H9 (cell line): Measurements from ENCODE around the gene SEPTIN3. TPM values are rescaled to one million over a fixed set of nuclear protein-coding genes. Genes with fewer than 3 reads are reported as not detected.

Experiments used
- DNase-seq: peaks from one replicate; pipeline ENCODE4 v3.0.0-alpha.2; 2017
- H2AFZ ChIP-seq: one replicate; pipeline ENCODE4 v1.6.1; 2013; ENCODE audit warnings: mild to moderate bottlenecking, low read length, control low read depth, moderate library complexity
- H2AK5ac ChIP-seq: 2 replicates; pipeline ENCODE4 v1.6.1; 2013; ENCODE audit warnings: low read length, control low read depth, mixed read lengths; ENCODE audit not compliant: insufficient read length
- H2BK120ac ChIP-seq: one replicate; pipeline ENCODE4 v1.6.1; 2013; ENCODE audit warnings: low read depth, mild to moderate bottlenecking, low read length, control low read depth, inconsistent platforms; ENCODE audit not compliant: poor library complexity, severe bottlenecking
- H2BK12ac ChIP-seq: 2 replicates; pipeline ENCODE4 v1.6.1; 2013; ENCODE audit warnings: low read length, control low read depth, mixed read lengths, low read depth; ENCODE audit not compliant: insufficient read length
- H2BK15ac ChIP-seq: 2 replicates; pipeline ENCODE4 v1.6.1; 2013; ENCODE audit warnings: low read depth, low read length, control low read depth
- H2BK20ac ChIP-seq: one replicate; pipeline ENCODE4 v1.6.1; 2013; ENCODE audit warnings: low read depth, mild to moderate bottlenecking, low read length, control low read depth, inconsistent platforms; ENCODE audit not compliant: poor library complexity, severe bottlenecking
- H2BK5ac ChIP-seq: 2 replicates; pipeline ENCODE4 v1.6.1; 2013; ENCODE audit warnings: low read length, control low read depth, mixed read lengths; ENCODE audit not compliant: insufficient read length
- H3K14ac ChIP-seq: 2 replicates; pipeline ENCODE4 v1.6.1; 2013; ENCODE audit warnings: low read length, control low read depth; ENCODE audit not compliant: insufficient read depth
- H3K18ac ChIP-seq: 2 replicates; pipeline ENCODE4 v1.6.1; 2013; ENCODE audit warnings: low read depth, mild to moderate bottlenecking, mixed read lengths, low read length, control low read depth; ENCODE audit not compliant: insufficient read length
- H3K23ac ChIP-seq: 2 replicates; pipeline ENCODE4 v1.6.1; 2013; ENCODE audit warnings: low read length, control low read depth, mixed read lengths, low read depth; ENCODE audit not compliant: insufficient read length
- H3K23me2 ChIP-seq: 2 replicates; pipeline ENCODE4 v1.6.1; 2013; ENCODE audit warnings: low read depth, mild to moderate bottlenecking, mixed read lengths, low read length, control low read depth; ENCODE audit not compliant: insufficient read length, poor library complexity, severe bottlenecking
- H3K27ac ChIP-seq: 2 replicates; pipeline ENCODE4 v1.5.1; 2013; ENCODE audit warnings: low read length, control low read depth, mixed read lengths, low read depth; ENCODE audit not compliant: insufficient read length
- H3K27me3 ChIP-seq: 2 replicates; pipeline ENCODE4 v1.6.1; 2013; ENCODE audit warnings: low read length, control low read depth, inconsistent platforms; ENCODE audit not compliant: insufficient read depth
- H3K4ac ChIP-seq: 2 replicates; pipeline ENCODE4 v1.6.1; 2013; ENCODE audit warnings: low read depth, mild to moderate bottlenecking, control low read depth, inconsistent platforms, low read length, moderate library complexity
- H3K4me1 ChIP-seq: 2 replicates; pipeline ENCODE4 v1.6.1; 2013; ENCODE audit warnings: low read length, control low read depth, inconsistent platforms; ENCODE audit not compliant: insufficient read depth
- H3K4me2 ChIP-seq: 2 replicates; pipeline ENCODE4 v1.6.1; 2013; ENCODE audit warnings: low read length, control low read depth, mixed read lengths; ENCODE audit not compliant: insufficient read length, insufficient read depth
- H3K56ac ChIP-seq: 2 replicates; pipeline ENCODE4 v1.6.1; 2013; ENCODE audit warnings: low read depth, mild to moderate bottlenecking, mixed read lengths, low read length, control low read depth; ENCODE audit not compliant: insufficient read length
- H3K79me1 ChIP-seq: 2 replicates; pipeline ENCODE4 v1.6.1; 2013; ENCODE audit warnings: low read depth, mild to moderate bottlenecking, moderate library complexity, low read length, control low read depth, inconsistent platforms; ENCODE audit not compliant: insufficient read depth, poor library complexity, severe bottlenecking
- H3K79me2 ChIP-seq: 2 replicates; pipeline ENCODE4 v1.6.1; 2013; ENCODE audit warnings: low read length, control low read depth, inconsistent platforms; ENCODE audit not compliant: insufficient read depth
- H3K9ac ChIP-seq: 2 replicates; pipeline ENCODE4 v1.6.1; 2013; ENCODE audit warnings: low read length, control low read depth, mixed read lengths; ENCODE audit not compliant: insufficient read length; ENCODE audit errors: extremely low read depth
- H3K9me3 ChIP-seq: one replicate; pipeline ENCODE4 v1.6.1; 2013; ENCODE audit warnings: low read depth, low read length, inconsistent platforms; ENCODE audit not compliant: control insufficient read depth
- H3T11ph ChIP-seq: one replicate; pipeline ENCODE4 v1.6.1; 2013; ENCODE audit warnings: mild to moderate bottlenecking, low read length, control low read depth, inconsistent platforms
- H4K20me1 ChIP-seq: one replicate; pipeline ENCODE4 v1.6.1; 2013; ENCODE audit not compliant: control insufficient read depth, insufficient read length, insufficient read depth
- H4K5ac ChIP-seq: 2 replicates; pipeline ENCODE4 v1.6.1; 2013; ENCODE audit warnings: low read depth, mild to moderate bottlenecking, mixed read lengths, low read length, control low read depth; ENCODE audit not compliant: insufficient read length
- H4K8ac ChIP-seq: replicated peaks from 2 replicates; pipeline ENCODE4 v1.6.1; 2013; ENCODE audit warnings: low read length, control low read depth, mixed read lengths, low read depth; ENCODE audit not compliant: insufficient read length
- H4K91ac ChIP-seq: 2 replicates; pipeline ENCODE4 v1.6.1; 2013; ENCODE audit warnings: low read depth, mild to moderate bottlenecking, moderate library complexity, mixed read lengths, low read length, control low read depth; ENCODE audit not compliant: insufficient read length
- H3K27ac Mint-ChIP-seq, 3 experiments: 2 replicates in 2 of 3; 3 replicates in 1 of 3; pipeline ENCODE4 v1.8.0; 2020 to 2021; ENCODE audit warnings: mixed read lengths in 3 of 3, mild to moderate bottlenecking in 1 of 3, moderate library complexity in 1 of 3
- H3K27me3 Mint-ChIP-seq: 2 replicates; pipeline ENCODE4 v1.8.0; 2021; ENCODE audit warnings: low read depth, mild to moderate bottlenecking, moderate library complexity, mixed read lengths
- H3K36me3 Mint-ChIP-seq, 3 experiments: 2 replicates in 2 of 3; 3 replicates in 1 of 3; pipeline ENCODE4 v1.8.0; 2020 to 2021; ENCODE audit warnings: low read depth in 3 of 3, mixed read lengths in 3 of 3; ENCODE audit not compliant: insufficient read depth in 1 of 3
- H3K4me1 Mint-ChIP-seq, 2 experiments: 2 replicates each; pipeline ENCODE4 v1.8.0; 2020; ENCODE audit warnings: mixed read lengths in 2 of 2
- H3K4me3 Mint-ChIP-seq, 2 experiments: 2 replicates in 1 of 2; 3 replicates in 1 of 2; pipeline ENCODE4 v1.8.0; 2020 to 2021; ENCODE audit warnings: mild to moderate bottlenecking in 2 of 2, mixed read lengths in 2 of 2, moderate library complexity in 1 of 2
- H3K9me3 Mint-ChIP-seq, 2 experiments: 2 replicates in 1 of 2; 3 replicates in 1 of 2; pipeline ENCODE4 v1.8.0; 2020; ENCODE audit warnings: mild to moderate bottlenecking in 2 of 2, mixed read lengths in 2 of 2, moderate library complexity in 1 of 2
- CTCF ChIP-seq: fragments of 200-600 bp; sonication (generic); conservative IDR thresholded peaks from 3 replicates; pipeline ENCODE4 v1.8.0; 2021; ENCODE audit warnings: antibody characterized with exemption, mild to moderate bottlenecking
- WGBS: extraction: QIAGEN DNeasy Blood & Tissue Kit; methylation state at CpG from one replicate; pipeline ENCODE4 v1.1.7; 2013; ENCODE audit warnings: missing lambda C conversion rate, low lambda C conversion rate, mixed read lengths; ENCODE audit not compliant: insufficient read length; ENCODE audit errors: extremely low coverage; 5-methylcytosine and 5-hydroxymethylcytosine counted together
- total RNA-seq: library from RNA; stranded (reverse); gene quantifications from 2 replicates; pipeline ENCODE4 v1.2.1, GENCODE V29; 2021

The SEPTIN3 gene
- total RNA-seq, 1 experiment from 2014 or later, result 33.3 TPM

GRCh38 chr22:41989246-41989645 is 20.0 kb downstream of the SEPTIN3 start:
- Histone ChIP-seq H2BK20ac (no peak overlapping the region), H4K20me1 (no peaks in the 10 kb centered on the region), H3K9ac (no peak overlapping the region), H3K9me3 (no peaks in the 10 kb centered on the region), H3K27ac (no peak overlapping the region), H3K79me1 (no peaks in the 10 kb centered on the region), H3K4me2 (no peak overlapping the region), H2AFZ (no peak overlapping the region), H3K27me3 (no peaks in the 10 kb centered on the region), H3K79me2 (no peaks in the 10 kb centered on the region), H3K56ac (no peak overlapping the region), H2BK5ac (no peak overlapping the region), H3T11ph (no peak overlapping the region), H3K23me2 (no peaks in the 10 kb centered on the region), H3K14ac (no peak overlapping the region), H4K91ac (no peak overlapping the region), H2BK15ac (no peak overlapping the region), H4K5ac (no peak overlapping the region), H3K23ac (no peak overlapping the region), H4K8ac (no peak overlapping the region), H3K4me1 (no peaks in the 10 kb centered on the region), H3K18ac (no peak overlapping the region), H3K4ac (no peak overlapping the region), H2BK120ac (no peak overlapping the region), H2BK12ac (no peak overlapping the region), H2AK5ac (no peak overlapping the region)
- Mint-ChIP-seq H3K27ac (no peak overlapping the region), H3K36me3 (peaks cover 14 to 52% (median 49%) of the 10 kb centered on the region in 3 experiments; a peak in 6 of 7 replicates), H3K27me3 (no peaks in the 10 kb centered on the region; the same call in 1 of the 2 replicates), H3K4me3 (no peak overlapping the region), H3K4me1 (no peaks in the 10 kb centered on the region), H3K9me3 (no peaks in the 10 kb centered on the region)
- TF ChIP-seq CTCF, result no peak
- WGBS, result no CpG with 5 or more reads among the region's 4 CpGs
- DNase-seq, result no peak
